Mesendoderm (in vitro differentiated cells): ENCODE data around the gene UMPS.
"Not testable (repeated sequence)": the region's sequence is repeated elsewhere in the genome, so short reads cannot be mapped to it uniquely, and the experiment has no call there.

Source experiments
- DNase-seq: peaks from one replicate; pipeline ENCODE4 v3.0.0; 2013
- H2AK5ac ChIP-seq: 2 replicates; pipeline ENCODE4 v1.6.1; 2013; ENCODE audit warnings: low read length, inconsistent platforms
- H2BK120ac ChIP-seq: 2 replicates; pipeline ENCODE4 v1.6.1; 2013; ENCODE audit warnings: low read depth, mild to moderate bottlenecking, low read length, moderate library complexity, mixed read lengths
- H2BK15ac ChIP-seq: replicated peaks from 2 replicates; pipeline ENCODE4 v1.6.1; 2013; ENCODE audit warnings: low read depth, mild to moderate bottlenecking, moderate library complexity
- H2BK5ac ChIP-seq: 2 replicates; pipeline ENCODE4 v1.6.1; 2013; ENCODE audit warnings: low read length, inconsistent platforms
- H3K18ac ChIP-seq: 2 replicates; pipeline ENCODE4 v1.6.1; 2013; ENCODE audit warnings: mild to moderate bottlenecking, low read length, mixed read lengths
- H3K23ac ChIP-seq: one replicate; pipeline ENCODE4 v1.6.1; 2013; ENCODE audit warnings: low read length
- H3K27ac ChIP-seq: 2 replicates; pipeline ENCODE4 v1.5.1; 2013; ENCODE audit warnings: low read depth, mild to moderate bottlenecking, inconsistent platforms, low read length, moderate library complexity
- H3K27me3 ChIP-seq: 2 replicates; pipeline ENCODE4 v1.6.1; 2013; ENCODE audit warnings: low read length, control low read depth, mild to moderate bottlenecking, inconsistent platforms; ENCODE audit not compliant: insufficient read depth, poor library complexity
- H3K36me3 ChIP-seq: 2 replicates; pipeline ENCODE4 v1.6.1; 2013; ENCODE audit warnings: low read length, inconsistent platforms; ENCODE audit not compliant: control insufficient read depth, insufficient read depth
- H3K4ac ChIP-seq: one replicate; pipeline ENCODE4 v1.6.1; 2013; ENCODE audit warnings: low read depth, mild to moderate bottlenecking, low read length, moderate library complexity
- H3K4me1 ChIP-seq: 2 replicates; pipeline ENCODE4 v1.6.1; 2013; ENCODE audit warnings: low read depth, low read length, inconsistent platforms; ENCODE audit not compliant: control insufficient read depth
- H3K4me2 ChIP-seq: 2 replicates; pipeline ENCODE4 v1.6.1; 2013; ENCODE audit warnings: low read length
- H3K4me3 ChIP-seq: 2 replicates; pipeline ENCODE4 v1.5.1; 2013; ENCODE audit warnings: mild to moderate bottlenecking, low read length
- H3K56ac ChIP-seq: one replicate; pipeline ENCODE4 v1.6.1; 2013; ENCODE audit warnings: low read length
- H3K79me1 ChIP-seq: 2 replicates; pipeline ENCODE4 v1.6.1; 2013; ENCODE audit warnings: low read length, inconsistent platforms
- H3K79me2 ChIP-seq: 2 replicates; pipeline ENCODE4 v1.6.1; 2013; ENCODE audit warnings: mild to moderate bottlenecking, low read length; ENCODE audit not compliant: control insufficient read depth, insufficient read depth
- H3K9ac ChIP-seq: 2 replicates; pipeline ENCODE4 v1.6.1; 2013; ENCODE audit warnings: low read length, inconsistent platforms
- H4K5ac ChIP-seq: one replicate; pipeline ENCODE4 v1.6.1; 2013; ENCODE audit warnings: low read length
- H4K8ac ChIP-seq: one replicate; pipeline ENCODE4 v1.6.1; 2013; ENCODE audit warnings: low read depth, mild to moderate bottlenecking, control low read depth, low read length, moderate library complexity
- WGBS: extraction: QIAGEN DNeasy Blood & Tissue Kit; methylation state at CpG from one replicate; pipeline ENCODE4 v1.1.7; 2013; ENCODE audit warnings: low lambda C conversion rate, missing lambda C conversion rate; ENCODE audit not compliant: insufficient coverage; ENCODE audit errors: extremely low coverage; 5-methylcytosine and 5-hydroxymethylcytosine counted together

Gene UMPS

GRCh38 chr3:124779751-124780191 is 49.5 kb downstream of the UMPS start:
- peaks cover 7% of the 10 kb centered on the region for H3K4me1 ChIP-seq
- H3K56ac ChIP-seq: no peak overlapping the region
- no peaks in the 10 kb centered on the region for H3K27me3 ChIP-seq
- no peak overlapping the region for H4K8ac ChIP-seq
- H3K23ac ChIP-seq: peak overlapping the region; percentile 25
- no peak overlapping the region for H2BK15ac ChIP-seq
- no peak overlapping the region for H3K4me2 ChIP-seq
- H3K4ac ChIP-seq: no peak overlapping the region
- no peak overlapping the region for H4K5ac ChIP-seq
- no peak overlapping the region for H2BK120ac ChIP-seq
- no peak overlapping the region for H3K4me3 ChIP-seq
- H3K9ac ChIP-seq: no peak overlapping the region
- no CpG with 5 or more reads among the region's 9 CpGs for WGBS
- H2BK5ac ChIP-seq: no peak overlapping the region
- DNase-seq: no peak
- H3K79me2 ChIP-seq: peaks cover 12% of the 10 kb centered on the region
- peaks cover 15% of the 10 kb centered on the region for H3K36me3 ChIP-seq
- H3K18ac ChIP-seq: no peak overlapping the region
- H3K27ac ChIP-seq: no peak overlapping the region
- no peak overlapping the region for H2AK5ac ChIP-seq
- H3K79me1 ChIP-seq: peaks cover 37% of the 10 kb centered on the region

DNA sequence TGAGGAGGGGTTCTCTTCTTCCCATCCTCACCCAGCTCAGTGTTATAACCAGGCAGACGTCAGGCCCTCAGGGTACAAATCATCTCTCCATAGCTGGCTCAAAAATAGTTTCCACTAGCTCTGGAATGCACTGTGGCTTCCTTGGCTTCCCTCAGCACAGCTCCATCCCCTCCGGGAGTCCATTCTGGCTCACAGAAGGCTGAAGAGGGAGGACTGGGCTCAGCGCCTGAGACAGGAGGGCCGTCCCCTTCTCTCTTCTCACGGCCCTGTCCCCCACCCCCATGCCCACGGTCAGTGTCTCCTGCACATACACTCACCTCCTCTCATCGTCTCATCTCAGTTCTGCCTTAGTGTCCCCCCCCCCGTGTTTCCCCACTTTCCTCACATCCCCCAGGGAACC is 50.1 kb downstream of the UMPS start:
- Histone ChIP-seq H3K79me2 (peaks cover 10% of the 10 kb centered on the region), H3K27me3 (no peaks in the 10 kb centered on the region), H3K4me3 (no peak overlapping the region), H3K18ac (no peak overlapping the region), H2BK15ac (no peak overlapping the region), H3K27ac (no peak overlapping the region), H3K4me2 (no peak overlapping the region), H3K23ac (no peak overlapping the region), H3K4ac (no peak overlapping the region), H3K4me1 (peaks cover 4% of the 10 kb centered on the region), H2AK5ac (no peak overlapping the region), H3K36me3 (peaks cover 14% of the 10 kb centered on the region), H3K9ac (no peak overlapping the region), H2BK120ac (no peak overlapping the region), H2BK5ac (peak overlapping the region; percentile 21), H3K56ac (peak overlapping the region; percentile 37), H4K8ac (no peak overlapping the region), H3K79me1 (peaks cover 36% of the 10 kb centered on the region), H4K5ac (no peak overlapping the region)
- DNase-seq: peak; percentile 65
- WGBS: no CpG with 5 or more reads among the region's 8 CpGs

- H3K27ac ChIP-seq: peak overlapping the region; percentile 26
- peak; percentile 91 for DNase-seq
Observed at GRCh38 chr3:124780761-124781475, 50.7 kb downstream of the UMPS start.

GRCh38 chr3:124781476-124782376 is 51.5 kb downstream of the UMPS start:
- Histone ChIP-seq H2BK15ac (no peak overlapping the region), H3K79me2 (peaks cover 13% of the 10 kb centered on the region), H3K27me3 (no peaks in the 10 kb centered on the region), H2BK120ac (no peak overlapping the region), H3K4me2 (no peak overlapping the region), H3K18ac (no peak overlapping the region), H4K5ac (no peak overlapping the region), H3K36me3 (peaks cover 14% of the 10 kb centered on the region), H2BK5ac (no peak overlapping the region), H3K27ac (peak overlapping the region; percentile 7), H4K8ac (no peak overlapping the region), H3K9ac (no peak overlapping the region), H3K23ac (no peak overlapping the region), H2AK5ac (no peak overlapping the region), H3K79me1 (peaks cover 35% of the 10 kb centered on the region), H3K56ac (peak overlapping the region; percentile 9), H3K4me3 (no peak overlapping the region), H3K4me1 (peaks cover 4% of the 10 kb centered on the region), H3K4ac (no peak overlapping the region)
- WGBS: no CpG with 5 or more reads among the region's 8 CpGs
- no peak for DNase-seq

More at GRCh38 chr3:124780761-124781475, 50.7 kb downstream of the UMPS start:
- Histone ChIP-seq H3K4me3 (no peak overlapping the region), H3K56ac (peak overlapping the region; percentile 4), H2BK15ac (no peak overlapping the region), H3K36me3 (peaks cover 14% of the 10 kb centered on the region), H3K18ac (no peak overlapping the region), H4K5ac (no peak overlapping the region), H3K4me2 (no peak overlapping the region), H2BK120ac (no peak overlapping the region), H3K4ac (no peak overlapping the region), H2AK5ac (no peak overlapping the region), H3K9ac (no peak overlapping the region), H3K79me2 (peaks cover 10% of the 10 kb centered on the region), H3K79me1 (peaks cover 34% of the 10 kb centered on the region), H3K23ac (no peak overlapping the region), H4K8ac (no peak overlapping the region), H3K4me1 (peaks cover 4% of the 10 kb centered on the region), H3K27me3 (no peaks in the 10 kb centered on the region), H2BK5ac (no peak overlapping the region)
- no CpG with 5 or more reads among the region's 15 CpGs for WGBS

DNA sequence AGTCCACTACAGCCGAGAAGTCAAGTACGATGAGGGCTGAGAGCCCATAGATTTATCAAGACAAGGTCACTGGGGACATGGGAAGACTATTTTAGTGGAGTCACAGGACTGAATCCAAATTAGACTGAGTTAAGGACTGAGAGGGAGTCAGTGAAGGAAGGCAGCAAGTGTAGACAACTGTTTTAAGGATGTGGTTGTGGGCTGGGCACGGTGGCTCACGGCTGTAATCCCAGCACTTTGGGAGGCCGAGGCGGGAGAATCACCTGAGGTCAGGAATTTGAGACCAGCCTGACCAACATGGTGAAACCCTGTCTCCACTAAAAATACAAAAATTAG is 52.1 kb downstream of the UMPS start:
- H2BK15ac ChIP-seq, H2BK5ac ChIP-seq, DNase-seq, H2AK5ac ChIP-seq, H4K5ac ChIP-seq, H3K18ac ChIP-seq, H3K4me1 ChIP-seq, H3K56ac ChIP-seq, H2BK120ac ChIP-seq, H3K9ac ChIP-seq, H3K23ac ChIP-seq, H3K27me3 ChIP-seq, H3K27ac ChIP-seq, H3K4ac ChIP-seq, H3K4me3 ChIP-seq, H4K8ac ChIP-seq, H3K4me2 ChIP-seq: not testable (repeated sequence)
- Histone ChIP-seq H3K79me2 (peaks cover 15% of the 10 kb centered on the region), H3K36me3 (peaks cover 14% of the 10 kb centered on the region), H3K79me1 (peaks cover 38% of the 10 kb centered on the region)
- WGBS: no CpG with 5 or more reads among the region's 6 CpGs
